ENCODE data around the gene APCDD1.

DNA sequence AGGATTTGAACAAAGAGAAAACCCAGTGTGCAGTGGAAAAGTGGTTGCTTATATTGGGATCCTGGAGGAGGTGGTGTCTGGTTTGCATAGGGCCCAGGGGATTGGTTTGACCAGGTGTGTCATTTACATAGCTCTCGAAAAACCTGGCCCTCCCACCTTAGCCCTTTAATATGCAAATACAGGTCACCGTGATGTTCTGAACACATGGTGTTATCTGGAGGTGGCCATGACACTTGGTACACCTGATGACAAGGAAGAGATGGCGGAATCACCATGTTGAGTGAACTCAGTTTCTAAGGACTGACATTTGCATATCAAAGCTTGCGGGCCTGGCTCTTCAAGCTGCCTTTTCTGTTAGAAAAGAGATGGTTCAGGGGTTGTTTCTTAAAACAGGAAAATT lies 69.1 kb downstream of the APCDD1 start:
- TF ChIP-seq, protein P1, sequence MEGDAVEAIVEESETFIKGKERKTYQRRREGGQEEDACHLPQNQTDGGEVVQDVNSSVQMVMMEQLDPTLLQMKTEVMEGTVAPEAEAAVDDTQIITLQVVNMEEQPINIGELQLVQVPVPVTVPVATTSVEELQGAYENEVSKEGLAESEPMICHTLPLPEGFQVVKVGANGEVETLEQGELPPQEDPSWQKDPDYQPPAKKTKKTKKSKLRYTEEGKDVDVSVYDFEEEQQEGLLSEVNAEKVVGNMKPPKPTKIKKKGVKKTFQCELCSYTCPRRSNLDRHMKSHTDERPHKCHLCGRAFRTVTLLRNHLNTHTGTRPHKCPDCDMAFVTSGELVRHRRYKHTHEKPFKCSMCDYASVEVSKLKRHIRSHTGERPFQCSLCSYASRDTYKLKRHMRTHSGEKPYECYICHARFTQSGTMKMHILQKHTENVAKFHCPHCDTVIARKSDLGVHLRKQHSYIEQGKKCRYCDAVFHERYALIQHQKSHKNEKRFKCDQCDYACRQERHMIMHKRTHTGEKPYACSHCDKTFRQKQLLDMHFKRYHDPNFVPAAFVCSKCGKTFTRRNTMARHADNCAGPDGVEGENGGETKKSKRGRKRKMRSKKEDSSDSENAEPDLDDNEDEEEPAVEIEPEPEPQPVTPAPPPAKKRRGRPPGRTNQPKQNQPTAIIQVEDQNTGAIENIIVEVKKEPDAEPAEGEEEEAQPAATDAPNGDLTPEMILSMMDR (IDR thresholded peaks at IDR 0.05) = no peak
- TF ChIP-seq POLR2A (IDR thresholded peaks at IDR 0.05) = no peak

All from gastroesophageal sphincter (tissue), 3 donors.